Suprapubic skin (tissue), 4 donors: ENCODE measurements around the gene TNNC1. TPM values are rescaled to one million over a fixed set of nuclear protein-coding genes. Genes with fewer than 3 reads are reported as not detected.
A peak's percentile ranks its signal among the peaks of the same experiment; 100 is the strongest.

Experiments used
- DNase-seq, 2 donors: peaks; one replicate each; pipeline ENCODE4 v3.0.0-alpha.2; 2019; ENCODE audit warnings: low spot score in 2 of 2
- H3K27ac ChIP-seq: fragments of 200-600 bp; sonication (generic); one replicate; pipeline ENCODE4 v1.5.1; 2019
- H3K27me3 ChIP-seq: fragments of 200-600 bp; sonication (generic); one replicate; pipeline ENCODE4 v1.5.1; 2019
- H3K36me3 ChIP-seq: fragments of 200-600 bp; sonication (generic); one replicate; pipeline ENCODE4 v1.5.1; 2019
- H3K4me1 ChIP-seq: fragments of 200-600 bp; sonication (generic); one replicate; pipeline ENCODE4 v1.5.1; 2019
- H3K4me3 ChIP-seq: fragments of 200-600 bp; sonication (generic); one replicate; pipeline ENCODE4 v1.5.1; 2019; ENCODE audit warnings: mild to moderate bottlenecking
- H3K9me3 ChIP-seq: fragments of 200-600 bp; sonication (generic); one replicate; pipeline ENCODE4 v1.5.1; 2019
- EP300 ChIP-seq: sonication (generic); formaldehyde crosslinking; IDR thresholded peaks from one replicate; pipeline ENCODE4 v1.6.1; 2017; ENCODE audit warnings: antibody characterized with exemption
- POLR2A ChIP-seq, 2 donors: fragments of 450-650 bp; IDR thresholded peaks; one replicate each; pipeline ENCODE4 v1.6.1; 2017; ENCODE audit warnings: antibody characterized with exemption in 2 of 2, mild to moderate bottlenecking in 2 of 2, moderate library complexity in 2 of 2
- POLR2AphosphoS5 ChIP-seq, 3 donors: sonication (generic); formaldehyde crosslinking; IDR thresholded peaks; one replicate each; pipeline ENCODE4 v1.6.1; 2017; ENCODE audit warnings: antibody characterized with exemption in 3 of 3
- WGBS: methylation state at CpG from one replicate; pipeline ENCODE4 v1.1.5; 2018; 5-methylcytosine and 5-hydroxymethylcytosine counted together
- total RNA-seq, 4 donors: library from RNA; depleted of rRNA; stranded (reverse); fragments of >200 nt; gene quantifications; one replicate each; pipeline ENCODE4 v1.1.0, GENCODE V29; 2016
- TF ChIP-seq, protein P1 (sequence below), 2 donors: fragments of 200-600 bp in 1 of 2; fragments of 450-650 bp in 1 of 2; sonication (generic) in 1 of 2; IDR thresholded peaks; one replicate each; pipeline ENCODE4 v1.5.1; 2016 to 2019; ENCODE audit warnings: antibody characterized with exemption in 2 of 2, mild to moderate bottlenecking in 1 of 2, moderate library complexity in 1 of 2

TNNC1 gene
- total RNA-seq, 4 donors from 2014 or later: 1.4 to 15.9 (median 8.4) TPM

DNA sequence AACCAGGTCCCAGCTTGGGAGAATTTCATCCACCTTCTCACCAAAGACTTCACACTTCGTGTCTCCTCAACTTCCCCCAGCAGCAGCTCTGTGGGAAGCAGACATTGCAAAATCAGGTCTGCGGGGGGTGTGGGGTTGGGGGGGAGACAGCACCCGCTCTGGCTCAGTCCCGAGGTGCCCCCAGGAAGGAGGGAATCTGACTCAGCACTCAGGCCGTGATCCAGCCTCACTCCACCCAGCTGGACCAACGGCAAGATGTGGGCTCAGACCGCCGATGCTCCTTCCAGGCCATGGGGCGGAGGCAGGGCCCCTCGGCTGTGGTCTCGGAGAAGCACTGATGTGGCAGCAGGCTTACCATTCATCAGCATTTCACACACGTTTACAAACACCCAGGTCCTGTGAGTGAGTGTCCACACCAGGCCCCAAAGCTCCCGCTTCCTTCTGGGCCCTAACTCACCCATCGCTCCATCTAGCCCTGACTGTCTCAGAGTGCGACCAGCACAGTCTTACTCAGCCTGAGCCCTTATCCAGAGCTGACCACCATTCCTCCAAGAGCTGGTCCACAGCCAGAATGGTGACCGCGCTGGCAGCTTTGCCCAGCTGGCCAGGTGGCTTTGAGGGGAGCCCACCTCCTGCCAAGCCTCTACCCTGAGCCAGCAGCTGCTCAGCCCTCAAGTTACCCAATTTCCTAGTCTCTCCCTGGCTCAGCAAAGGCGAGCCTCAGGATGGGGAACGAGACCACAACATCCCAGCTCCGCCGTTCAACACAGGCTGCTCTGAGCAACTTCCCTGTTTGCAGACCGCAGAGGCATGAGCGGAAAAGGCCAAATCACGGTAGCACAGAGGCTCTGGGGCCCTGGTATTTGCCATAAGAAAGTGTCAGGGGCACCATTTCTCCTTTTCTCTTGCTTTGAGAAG lies 44.6 kb upstream of the TNNC1 start:
- peak overlapping the region; percentile 31 for H3K27ac ChIP-seq
- TF ChIP-seq POLR2A (IDR thresholded peaks at IDR 0.05) (no peak), POLR2AphosphoS5 (IDR thresholded peaks at IDR 0.05) (no peak), EP300 (no peak)
- TF ChIP-seq, protein P1, sequence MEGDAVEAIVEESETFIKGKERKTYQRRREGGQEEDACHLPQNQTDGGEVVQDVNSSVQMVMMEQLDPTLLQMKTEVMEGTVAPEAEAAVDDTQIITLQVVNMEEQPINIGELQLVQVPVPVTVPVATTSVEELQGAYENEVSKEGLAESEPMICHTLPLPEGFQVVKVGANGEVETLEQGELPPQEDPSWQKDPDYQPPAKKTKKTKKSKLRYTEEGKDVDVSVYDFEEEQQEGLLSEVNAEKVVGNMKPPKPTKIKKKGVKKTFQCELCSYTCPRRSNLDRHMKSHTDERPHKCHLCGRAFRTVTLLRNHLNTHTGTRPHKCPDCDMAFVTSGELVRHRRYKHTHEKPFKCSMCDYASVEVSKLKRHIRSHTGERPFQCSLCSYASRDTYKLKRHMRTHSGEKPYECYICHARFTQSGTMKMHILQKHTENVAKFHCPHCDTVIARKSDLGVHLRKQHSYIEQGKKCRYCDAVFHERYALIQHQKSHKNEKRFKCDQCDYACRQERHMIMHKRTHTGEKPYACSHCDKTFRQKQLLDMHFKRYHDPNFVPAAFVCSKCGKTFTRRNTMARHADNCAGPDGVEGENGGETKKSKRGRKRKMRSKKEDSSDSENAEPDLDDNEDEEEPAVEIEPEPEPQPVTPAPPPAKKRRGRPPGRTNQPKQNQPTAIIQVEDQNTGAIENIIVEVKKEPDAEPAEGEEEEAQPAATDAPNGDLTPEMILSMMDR (IDR thresholded peaks at IDR 0.05): no peak
- no peaks in the 10 kb centered on the region for H3K9me3 ChIP-seq
- no peak overlapping the region for H3K4me3 ChIP-seq
- no peak for DNase-seq
- H3K4me1 ChIP-seq: peaks cover 34% of the 10 kb centered on the region
- 72% methylated on average over 19 of the region's 24 CpGs for WGBS
- no peaks in the 10 kb centered on the region for H3K27me3 ChIP-seq
- H3K36me3 ChIP-seq: peaks cover under 1% of the 10 kb centered on the region

DNA sequence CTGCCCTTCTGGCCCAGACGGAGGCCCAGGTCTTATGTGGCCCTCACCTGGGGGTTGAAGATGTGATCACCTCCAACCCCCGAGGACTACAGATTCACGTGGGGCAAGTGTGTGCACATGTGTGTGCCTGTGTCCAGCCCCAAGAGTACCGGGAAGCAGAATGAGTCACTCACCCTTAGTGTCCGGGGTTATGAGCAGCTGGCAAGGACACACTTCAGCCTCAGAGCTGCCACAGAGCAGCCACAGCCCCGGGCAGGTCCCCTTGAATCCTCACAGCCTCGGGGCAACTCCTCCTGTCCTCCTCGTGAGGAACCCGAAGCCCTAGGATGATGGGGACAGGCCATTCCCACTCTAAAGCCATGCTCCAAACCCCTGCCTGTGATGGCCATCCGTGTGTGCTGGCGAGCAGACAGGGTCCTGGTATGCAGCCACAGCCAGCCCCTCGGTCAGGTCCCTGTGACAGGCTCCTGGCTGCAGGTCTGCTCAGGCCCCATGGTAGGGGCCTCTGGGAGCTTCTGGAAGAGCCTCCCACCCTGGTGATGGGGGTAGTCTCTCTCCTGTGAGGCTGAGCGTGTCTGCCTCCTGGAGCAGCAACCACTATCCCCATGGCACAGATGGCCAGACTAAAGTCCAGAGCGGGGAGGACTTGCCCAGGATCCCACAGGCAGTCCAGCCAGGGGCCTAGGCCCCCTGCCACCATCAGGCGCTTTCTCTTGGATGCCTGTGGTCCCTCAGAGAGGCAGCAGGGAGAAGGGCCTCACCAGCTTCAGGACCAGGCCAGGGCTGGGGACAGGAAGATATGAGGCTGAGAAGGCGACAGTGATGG lies 42.1 kb upstream of the TNNC1 start:
- Histone ChIP-seq H3K9me3 (no peaks in the 10 kb centered on the region), H3K27me3 (no peaks in the 10 kb centered on the region), H3K27ac (peak overlapping the region; percentile 80), H3K36me3 (peaks cover 25% of the 10 kb centered on the region), H3K4me1 (peaks cover 38% of the 10 kb centered on the region), H3K4me3 (peak overlapping the region; percentile 40)
- 32% methylated on average over 6 of the region's 16 CpGs for WGBS
- DNase-seq: no peak
- TF ChIP-seq EP300: no peak
- TF ChIP-seq POLR2AphosphoS5 (IDR thresholded peaks at IDR 0.05): no peak
- TF ChIP-seq, protein P1 (IDR thresholded peaks at IDR 0.05): no peak
- TF ChIP-seq POLR2A (IDR thresholded peaks at IDR 0.05): no peak

GRCh38 chr3:52494886-52495495 lies 41.1 kb upstream of the TNNC1 start, which contains the start of gene STAB1:
Gene STAB1, plus strand, starts transcription at chr3:52495338. Its CDS starts 76 bp downstream, at chr3:52495414.
- Histone ChIP-seq H3K9me3 (no peaks in the 10 kb centered on the region), H3K36me3 (peaks cover 35% of the 10 kb centered on the region), H3K27ac (peak within 1 kb of the TSS; percentile 80), H3K4me1 (peaks cover 43% of the 10 kb centered on the region), H3K4me3 (peak within 1 kb of the TSS; percentile 40), H3K27me3 (no peaks in the 10 kb centered on the region)
- WGBS: 53% methylated on average over 12 of the region's 25 CpGs
- TF ChIP-seq, protein P1 (IDR thresholded peaks at IDR 0.05): no peak
- TF ChIP-seq POLR2A (IDR thresholded peaks at IDR 0.05): no peak
- no peak for TF ChIP-seq EP300
- TF ChIP-seq POLR2AphosphoS5 (IDR thresholded peaks at IDR 0.05): no peak
- no peak for DNase-seq

DNA sequence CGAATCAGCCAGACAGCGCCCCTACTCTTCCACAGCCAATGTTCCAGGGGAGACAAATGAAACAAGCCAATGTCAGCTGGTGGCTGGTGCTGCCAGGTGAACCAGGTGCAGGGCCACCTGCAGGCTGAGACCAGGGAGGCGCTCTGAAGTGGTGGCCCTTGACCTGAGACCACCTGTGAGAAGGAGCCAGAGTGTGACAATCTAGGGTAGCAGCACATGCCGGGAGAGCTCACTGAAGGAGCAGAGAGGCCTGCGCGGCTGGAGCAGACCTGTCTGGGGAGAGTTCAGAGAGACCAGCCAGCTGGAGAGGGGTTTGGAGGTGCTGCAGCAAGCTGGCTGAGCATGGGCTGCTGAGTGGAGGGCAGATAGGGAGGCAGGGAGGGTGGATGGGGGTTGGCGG lies 40.6 kb upstream of the TNNC1 start:
- H3K27me3 ChIP-seq: no peaks in the 10 kb centered on the region
- TF ChIP-seq POLR2A (IDR thresholded peaks at IDR 0.05) (no peak), EP300 (no peak), POLR2AphosphoS5 (IDR thresholded peaks at IDR 0.05) (no peak)
- TF ChIP-seq, protein P1 (IDR thresholded peaks at IDR 0.05): no peak
- no peak for DNase-seq
- no peaks in the 10 kb centered on the region for H3K9me3 ChIP-seq
- WGBS: 79% methylated on average over 6 of the region's 7 CpGs
- peak overlapping the region; percentile 40 for H3K4me3 ChIP-seq
- peaks cover 40% of the 10 kb centered on the region for H3K36me3 ChIP-seq
- H3K4me1 ChIP-seq: peaks cover 47% of the 10 kb centered on the region
- peak overlapping the region; percentile 80 for H3K27ac ChIP-seq
